HuH-7 (cell line): Measurements from ENCODE around the gene EMD.
"Not testable (repeated sequence)": the region's sequence is repeated elsewhere in the genome, so short reads cannot be mapped to it uniquely, and the experiment has no call there.

ENCODE experiments used
- DNase-seq: peaks from one replicate; pipeline ENCODE4 v3.0.0; 2011; ENCODE audit warnings: low spot score

Gene EMD

GRCh38 chrX:154371017-154371788 lies 7.9 kb upstream of the EMD start:
- peak; percentile 76 for DNase-seq

- DNase-seq = no peak
Measured at GRCh38 chrX:154371789-154372300, 7.2 kb upstream of the EMD start.

DNA sequence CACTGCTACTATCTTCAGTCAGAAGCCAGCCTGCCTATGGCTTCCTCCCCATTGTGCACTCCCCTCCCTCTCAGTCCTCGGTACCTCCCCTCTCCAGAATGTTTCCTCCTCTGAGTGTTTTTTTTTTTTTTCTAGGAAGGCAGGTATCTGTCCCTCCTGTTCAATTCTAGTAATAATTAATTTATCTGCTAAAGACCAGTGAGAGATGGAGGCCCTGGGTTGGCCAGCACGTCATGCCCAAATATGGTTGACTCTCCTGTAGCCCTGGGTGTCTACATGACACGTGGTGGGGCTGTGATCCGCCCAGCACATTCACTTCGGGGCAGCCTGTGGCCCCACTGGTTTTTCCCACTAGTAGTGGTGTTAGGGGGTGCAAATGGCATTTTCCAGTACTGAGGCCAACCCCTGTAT lies 6.5 kb upstream of the EMD start:
- DNase-seq = no peak

GRCh38 chrX:154373340-154374306 lies 5.5 kb upstream of the EMD start:
- peak; percentile 59 for DNase-seq

- DNase-seq = peak; percentile 40
Measured at GRCh38 chrX:154374313-154375155, 4.6 kb upstream of the EMD start, which contains the start of gene FLNA. Gene FLNA, minus strand, starts transcription at chrX:154374634. Its CDS starts 3,389 bp downstream, at chrX:154371245.

- no peak for DNase-seq
Measured at GRCh38 chrX:154375156-154375504, 4.0 kb upstream of the EMD start.

- no peak for DNase-seq
Measured at GRCh38 chrX:154376774-154377173, 2.3 kb upstream of the EMD start.

DNA sequence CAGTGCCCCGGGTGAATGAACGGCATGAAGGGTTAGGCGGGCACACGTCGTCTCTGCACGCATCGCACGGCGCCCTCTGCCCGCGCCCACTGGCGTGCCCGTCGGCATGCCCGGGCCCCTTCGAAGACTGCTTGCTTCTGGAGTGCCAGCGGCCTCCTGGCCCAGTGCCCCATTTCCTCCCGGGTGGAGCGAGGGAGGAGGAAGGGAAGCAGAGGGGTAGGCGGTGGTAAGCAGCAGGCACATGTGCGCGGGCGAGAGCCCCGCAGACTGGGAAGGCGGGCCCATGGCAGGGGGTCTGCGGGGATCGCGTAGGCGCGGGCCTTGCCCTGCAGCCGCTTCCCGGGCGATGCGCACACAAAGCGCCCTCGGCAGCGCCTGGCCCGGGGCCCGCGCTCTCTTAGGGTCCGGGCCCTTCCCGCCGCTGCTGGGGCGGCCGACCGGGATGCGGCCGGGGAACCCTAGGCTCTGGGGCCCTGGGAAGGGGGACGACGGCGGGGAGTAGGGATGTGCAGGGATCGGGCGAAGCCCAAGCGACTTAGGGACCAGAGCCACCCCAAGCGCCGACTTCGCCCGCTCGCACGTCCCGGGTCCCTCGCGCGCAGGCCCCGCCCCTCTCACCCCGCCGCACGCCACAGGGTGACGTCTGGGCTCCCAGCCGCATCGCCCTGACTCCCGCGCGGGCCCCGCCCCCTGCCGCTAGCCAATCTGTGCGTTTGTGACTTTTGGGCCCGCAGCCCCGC lies 866 bp upstream of the EMD start:
- DNase-seq = peak; percentile 87

DNA sequence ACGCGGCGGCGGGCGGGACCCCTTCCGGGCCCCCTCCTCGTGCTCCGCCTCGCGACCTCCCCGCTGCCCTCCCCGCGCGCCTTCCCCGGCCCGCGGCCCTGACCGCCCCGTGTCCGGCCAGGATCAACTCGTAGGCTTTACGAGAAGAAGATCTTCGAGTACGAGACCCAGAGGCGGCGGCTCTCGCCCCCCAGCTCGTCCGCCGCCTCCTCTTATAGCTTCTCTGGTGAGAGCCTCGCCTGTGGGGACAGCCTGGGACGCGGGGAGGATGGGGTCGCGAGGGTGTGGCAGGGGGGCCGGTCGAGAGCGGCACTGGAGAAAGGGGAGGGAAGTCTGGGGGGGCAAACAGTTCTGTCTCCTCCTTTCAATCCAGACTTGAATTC lies 465 bp downstream of the EMD start:
- no peak for DNase-seq

DNA sequence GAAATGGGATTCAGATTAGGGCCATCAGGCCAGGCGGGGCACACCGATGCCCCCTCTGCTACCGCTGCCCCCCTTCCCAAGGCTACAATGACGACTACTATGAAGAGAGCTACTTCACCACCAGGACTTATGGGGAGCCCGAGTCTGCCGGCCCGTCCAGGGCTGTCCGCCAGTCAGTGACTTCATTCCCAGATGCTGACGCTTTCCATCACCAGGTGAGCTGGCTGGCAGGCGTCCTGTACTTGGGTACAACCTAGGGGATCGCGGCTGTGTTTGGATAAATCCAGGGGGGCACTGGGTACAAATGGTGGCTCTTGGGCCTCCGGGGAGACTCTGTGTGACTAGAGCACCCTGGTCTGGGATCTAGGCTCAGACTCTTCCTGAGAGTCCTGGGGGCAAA lies 1.1 kb downstream of the EMD start:
- DNase-seq = no peak

- no peak for DNase-seq
Measured at GRCh38 chrX:154380787-154381186, 1.7 kb downstream of the EMD start.

DNA sequence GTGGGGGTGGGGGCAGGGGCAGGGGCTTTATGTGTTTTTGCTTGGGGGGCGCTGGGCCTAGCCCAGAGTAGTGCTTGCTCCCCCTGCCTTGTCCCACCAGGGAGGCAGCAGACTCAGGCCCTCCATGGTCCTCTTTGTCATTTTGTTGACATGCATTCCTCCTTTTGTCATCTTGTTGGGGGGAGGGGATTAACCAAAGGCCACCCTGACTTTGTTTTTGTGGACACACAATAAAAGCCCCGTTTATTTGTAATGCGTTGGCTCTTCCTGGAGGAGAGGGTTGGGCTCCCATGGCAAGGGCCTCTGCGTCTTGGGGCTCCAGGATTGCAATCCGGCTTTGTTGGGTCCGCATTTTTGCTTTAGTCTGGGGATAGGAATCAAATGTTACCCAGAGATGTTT lies 2.2 kb downstream of the EMD start:
- no peak for DNase-seq

GRCh38 chrX:154382483-154383069 lies 3.5 kb downstream of the EMD start:
- no peak for DNase-seq

- DNase-seq = no peak
Measured at GRCh38 chrX:154383359-154384283, 4.5 kb downstream of the EMD start.

DNA sequence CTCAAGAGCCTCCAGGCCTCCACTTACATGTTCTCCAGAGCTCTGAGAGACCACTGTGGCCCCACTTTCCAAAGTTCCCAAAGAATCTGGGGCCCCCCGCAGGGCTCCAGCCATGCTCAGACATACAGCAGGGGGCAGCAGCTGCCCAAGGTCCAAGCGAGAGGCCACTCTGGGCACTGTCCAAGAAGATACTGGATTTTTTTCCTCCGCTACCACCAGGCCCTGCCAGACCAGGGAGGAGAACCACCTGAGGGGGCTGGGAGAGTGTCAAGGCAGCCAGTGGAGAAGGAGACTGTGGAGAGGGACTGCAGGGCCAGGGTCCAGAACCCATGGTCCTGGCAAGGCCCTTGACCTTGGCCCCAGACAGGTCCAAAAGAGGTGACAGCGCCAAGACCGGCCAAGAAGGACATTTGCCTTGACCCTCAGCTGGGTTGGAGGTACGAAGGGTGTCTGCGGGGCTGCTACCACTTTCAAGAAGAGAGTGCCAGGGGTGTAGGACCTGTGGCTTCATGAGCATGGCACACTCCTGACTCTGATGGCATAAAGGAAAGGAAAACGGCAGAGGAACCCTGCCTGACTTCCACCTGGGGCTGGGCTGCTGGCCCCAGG lies 5.3 kb downstream of the EMD start:
- DNase-seq = no peak

DNA sequence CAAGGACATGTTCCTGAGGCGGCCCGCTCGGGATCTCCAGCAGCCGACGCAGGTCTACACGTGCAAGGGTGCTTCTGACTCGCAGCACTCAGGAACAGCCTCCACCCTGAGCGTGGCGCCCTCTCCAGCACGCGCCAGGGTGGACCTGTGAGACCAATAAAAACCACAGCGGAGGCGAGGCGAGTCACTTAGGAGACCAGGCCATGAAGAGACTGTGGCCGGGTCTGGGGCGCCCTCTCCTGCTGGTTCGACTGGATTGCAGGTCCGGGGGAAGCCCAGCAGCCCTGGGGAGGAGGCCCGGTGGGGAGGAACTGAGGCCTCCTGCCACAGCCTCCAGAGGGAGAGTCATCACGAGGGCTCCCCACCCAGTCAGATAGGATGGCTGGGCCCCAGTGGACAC lies 9.0 kb downstream of the EMD start:
- DNase-seq = not testable (repeated sequence)

DNA sequence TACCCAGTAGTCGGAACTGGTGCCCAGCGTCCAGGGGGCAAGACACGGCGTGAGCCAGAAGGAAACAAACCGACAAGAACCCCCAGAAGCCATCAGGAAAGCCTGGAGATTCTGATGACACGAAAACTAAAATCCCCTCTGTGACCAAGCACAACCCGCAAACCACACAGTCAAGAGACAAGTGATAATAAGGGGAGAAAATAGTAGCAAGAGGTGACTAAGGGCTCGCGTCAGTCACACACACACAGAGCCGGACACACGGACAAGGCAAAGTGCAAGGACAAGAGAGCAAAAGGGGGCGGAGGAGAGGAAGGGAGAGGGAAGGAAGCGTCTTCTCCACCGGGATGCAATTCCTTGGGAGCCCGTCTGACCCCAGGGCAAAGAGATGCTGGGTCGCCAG lies 9.6 kb downstream of the EMD start:
- not testable (repeated sequence) for DNase-seq

DNA sequence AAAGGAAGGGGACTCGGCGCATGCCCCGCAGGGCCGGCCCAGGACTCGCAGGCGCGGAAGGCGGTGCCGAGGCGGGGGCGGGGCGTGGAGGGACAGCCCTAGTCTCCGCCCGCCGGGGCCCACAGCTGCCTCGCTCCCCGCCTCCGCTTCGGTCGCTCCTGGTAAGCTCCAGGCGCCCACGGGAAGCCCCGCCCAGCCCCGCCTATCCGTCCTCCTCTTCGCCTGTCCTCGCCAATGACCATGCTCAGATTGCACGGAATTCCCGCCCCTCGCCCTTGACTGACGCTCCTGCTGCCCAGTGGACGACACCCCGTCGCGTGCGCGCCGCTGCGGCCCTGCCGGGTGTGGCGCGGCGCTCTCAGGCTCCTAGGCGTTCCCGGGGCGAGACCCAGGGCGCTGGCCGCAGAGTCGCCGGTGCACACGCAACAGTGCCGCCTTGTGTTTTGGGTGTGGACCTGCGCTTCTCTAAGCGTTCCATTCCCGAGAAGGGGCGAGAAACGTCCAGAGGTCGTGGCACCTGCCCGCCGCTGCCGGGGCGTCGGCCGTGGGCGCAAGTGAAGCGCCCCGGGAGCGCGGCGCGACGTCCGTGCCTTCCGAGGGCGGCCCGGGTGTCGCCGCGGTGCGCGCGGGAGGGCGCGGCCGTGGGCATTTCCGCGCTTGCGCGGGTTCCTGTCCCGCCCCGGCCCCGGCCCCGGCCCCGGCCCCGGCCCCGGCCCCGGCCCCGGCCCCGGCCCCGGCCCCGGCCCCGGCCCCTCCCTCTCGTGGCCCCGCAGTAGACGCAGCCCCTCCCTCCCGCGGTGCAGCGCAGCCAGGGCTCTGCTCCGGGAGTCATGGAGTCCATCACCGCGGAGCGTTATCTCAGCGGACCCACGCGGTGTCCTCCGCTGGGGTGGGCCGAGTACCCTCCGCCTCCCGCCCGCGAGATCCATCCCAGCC lies 11.0 kb downstream of the EMD start:
- DNase-seq = not testable (repeated sequence)
